BE2C (cell line): ENCODE data around the gene B3GLCT.

Source experiments
- DNase-seq: peaks from one replicate; pipeline ENCODE4 v3.0.0-alpha.2; 2020
- H3K27me3 ChIP-seq: fragments of 250-450 bp; sonication (Bioruptor Pico); 2 replicates; pipeline ENCODE4 v1.5.1; 2020; ENCODE audit warnings: mild to moderate bottlenecking
- H3K36me3 ChIP-seq: fragments of 250-450 bp; sonication (Bioruptor Pico); 2 replicates; pipeline ENCODE4 v1.5.1; 2020; ENCODE audit warnings: mild to moderate bottlenecking
- H3K4me1 ChIP-seq: fragments of 250-450 bp; sonication (Bioruptor Pico); 2 replicates; pipeline ENCODE4 v1.5.1; 2020
- H3K4me3 ChIP-seq: 2 replicates; pipeline ENCODE4 v1.5.1; 2011; ENCODE audit warnings: low read depth, low read length
- H3K9me3 ChIP-seq: fragments of 250-450 bp; sonication (Bioruptor Pico); 2 replicates; pipeline ENCODE4 v1.5.1; 2020
- TF ChIP-seq, protein P1 (sequence below): IDR thresholded peaks from 2 replicates; pipeline ENCODE4 v1.5.1; 2012; ENCODE audit warnings: mild to moderate bottlenecking, low read depth, low read length

Gene B3GLCT

GRCh38 chr13:31179241-31179640 is 20.5 kb upstream of the B3GLCT start:
- Histone ChIP-seq H3K9me3 (no peaks in the 10 kb centered on the region), H3K36me3 (no peaks in the 10 kb centered on the region), H3K4me3 (no peak overlapping the region), H3K27me3 (no peaks in the 10 kb centered on the region), H3K4me1 (no peaks in the 10 kb centered on the region)
- no peak for DNase-seq
- TF ChIP-seq, protein P1, sequence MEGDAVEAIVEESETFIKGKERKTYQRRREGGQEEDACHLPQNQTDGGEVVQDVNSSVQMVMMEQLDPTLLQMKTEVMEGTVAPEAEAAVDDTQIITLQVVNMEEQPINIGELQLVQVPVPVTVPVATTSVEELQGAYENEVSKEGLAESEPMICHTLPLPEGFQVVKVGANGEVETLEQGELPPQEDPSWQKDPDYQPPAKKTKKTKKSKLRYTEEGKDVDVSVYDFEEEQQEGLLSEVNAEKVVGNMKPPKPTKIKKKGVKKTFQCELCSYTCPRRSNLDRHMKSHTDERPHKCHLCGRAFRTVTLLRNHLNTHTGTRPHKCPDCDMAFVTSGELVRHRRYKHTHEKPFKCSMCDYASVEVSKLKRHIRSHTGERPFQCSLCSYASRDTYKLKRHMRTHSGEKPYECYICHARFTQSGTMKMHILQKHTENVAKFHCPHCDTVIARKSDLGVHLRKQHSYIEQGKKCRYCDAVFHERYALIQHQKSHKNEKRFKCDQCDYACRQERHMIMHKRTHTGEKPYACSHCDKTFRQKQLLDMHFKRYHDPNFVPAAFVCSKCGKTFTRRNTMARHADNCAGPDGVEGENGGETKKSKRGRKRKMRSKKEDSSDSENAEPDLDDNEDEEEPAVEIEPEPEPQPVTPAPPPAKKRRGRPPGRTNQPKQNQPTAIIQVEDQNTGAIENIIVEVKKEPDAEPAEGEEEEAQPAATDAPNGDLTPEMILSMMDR = no peak

GRCh38 chr13:31179754-31180153 is 20.0 kb upstream of the B3GLCT start:
- TF ChIP-seq, protein P1 = no peak
- DNase-seq = no peak
- H3K4me1 ChIP-seq = no peaks in the 10 kb centered on the region

DNA sequence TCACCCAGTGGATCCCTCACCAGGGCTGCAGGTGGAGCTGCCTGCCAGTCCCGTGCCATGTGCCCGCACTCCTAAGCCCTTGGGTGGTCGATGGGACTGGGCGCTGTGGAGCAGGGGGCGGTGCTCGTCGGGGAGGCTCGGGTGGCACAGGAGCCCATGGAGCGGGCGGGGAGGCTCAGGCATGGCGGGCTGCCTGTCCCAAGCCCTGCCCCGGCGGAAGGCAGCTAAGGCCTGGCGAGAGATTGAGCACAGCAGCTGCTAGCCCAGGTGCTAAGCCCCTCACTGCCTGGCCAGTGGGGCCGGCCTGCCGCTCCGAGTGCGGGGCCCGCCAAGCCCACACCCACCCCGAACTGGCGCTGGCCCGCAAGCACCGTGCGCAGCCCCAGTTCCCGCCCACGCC is 16.8 kb upstream of the B3GLCT start:
- no peak for DNase-seq
- no peaks in the 10 kb centered on the region for H3K9me3 ChIP-seq
- H3K36me3 ChIP-seq = no peaks in the 10 kb centered on the region
- no peaks in the 10 kb centered on the region for H3K4me1 ChIP-seq
- H3K4me3 ChIP-seq = no peak overlapping the region
- TF ChIP-seq, protein P1 = no peak
- no peaks in the 10 kb centered on the region for H3K27me3 ChIP-seq

More at GRCh38 chr13:31179754-31180153, 20.0 kb upstream of the B3GLCT start:
- no peaks in the 10 kb centered on the region for H3K9me3 ChIP-seq
- H3K4me3 ChIP-seq = no peak overlapping the region
- H3K27me3 ChIP-seq = no peaks in the 10 kb centered on the region
- H3K36me3 ChIP-seq = no peaks in the 10 kb centered on the region

DNA sequence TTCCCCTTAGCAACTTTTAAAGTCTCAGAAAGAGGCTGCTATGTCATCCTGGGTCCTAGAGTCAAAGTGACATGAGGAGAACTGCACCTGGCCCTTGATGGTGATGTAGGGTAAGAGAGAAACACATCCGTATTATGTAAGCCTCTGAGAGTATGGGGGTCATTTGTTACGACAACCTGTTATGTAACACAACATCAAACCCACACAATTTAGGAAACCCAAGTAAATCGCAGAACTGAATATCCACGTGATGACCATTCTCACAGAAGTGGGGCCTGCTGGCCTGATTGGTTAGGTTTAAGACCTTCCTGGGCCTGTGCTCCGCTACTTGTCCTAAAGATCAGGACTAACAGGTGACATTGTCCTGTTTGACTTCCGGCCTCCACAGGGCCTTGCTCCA is 15.3 kb upstream of the B3GLCT start:
- Histone ChIP-seq H3K9me3 (no peaks in the 10 kb centered on the region), H3K4me1 (no peaks in the 10 kb centered on the region), H3K36me3 (no peaks in the 10 kb centered on the region), H3K27me3 (no peaks in the 10 kb centered on the region), H3K4me3 (no peak overlapping the region)
- TF ChIP-seq, protein P1 = no peak
- no peak for DNase-seq

GRCh38 chr13:31184981-31185645 is 14.7 kb upstream of the B3GLCT start:
- no peak for DNase-seq
- no peaks in the 10 kb centered on the region for H3K4me1 ChIP-seq
- TF ChIP-seq, protein P1 = no peak
- no peak overlapping the region for H3K4me3 ChIP-seq
- no peaks in the 10 kb centered on the region for H3K36me3 ChIP-seq
- H3K9me3 ChIP-seq = no peaks in the 10 kb centered on the region
- no peaks in the 10 kb centered on the region for H3K27me3 ChIP-seq

DNA sequence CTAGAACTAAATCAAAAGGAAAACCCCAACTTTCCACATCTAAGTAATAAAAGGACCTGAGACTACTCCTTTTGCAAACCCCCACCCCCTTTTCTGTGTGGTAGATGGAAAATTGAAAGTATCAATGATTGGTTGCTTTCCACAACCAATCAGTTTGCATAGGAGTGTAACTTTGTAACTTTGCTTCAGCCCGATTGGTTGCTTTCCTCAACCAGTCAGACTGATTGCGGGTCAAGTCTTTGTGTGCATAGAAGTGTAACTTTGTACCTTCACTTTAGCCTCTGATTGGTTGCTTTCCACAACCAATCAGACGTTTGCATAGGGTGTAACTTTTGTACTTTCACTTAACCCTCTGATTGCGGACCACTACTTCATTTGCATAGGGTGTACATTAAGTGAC is 8.0 kb upstream of the B3GLCT start:
- H3K36me3 ChIP-seq = no peaks in the 10 kb centered on the region
- no peak for DNase-seq

More for the DNA sequence above, 8.0 kb upstream of the B3GLCT start:
- TF ChIP-seq, protein P1 = no peak
- H3K4me1 ChIP-seq = no peaks in the 10 kb centered on the region
- no peak overlapping the region for H3K4me3 ChIP-seq
- no peaks in the 10 kb centered on the region; the same call in 1 of the 2 replicates for H3K27me3 ChIP-seq
- no peaks in the 10 kb centered on the region; the same call in 1 of the 2 replicates for H3K9me3 ChIP-seq
